GM23338 (cell line): Measurements from ENCODE around the gene SYT9. TPM values are rescaled to one million over a fixed set of nuclear protein-coding genes. Genes with fewer than 3 reads are reported as not detected.

Experiments
- ATAC-seq: fragments of 200-7000 bp; cut with Tn5 transposase; 3 replicates; pipeline ENCODE4 v1.9.1; 2020
- DNase-seq: peaks from one replicate; pipeline ENCODE4 v3.0.0-alpha.2; 2015; ENCODE audit warnings: low spot score
- H2AFZ ChIP-seq: fragments of 200-600 bp; sonication (generic); 2 replicates; pipeline ENCODE4 v1.8.0; 2016; ENCODE audit warnings: antibody characterized with exemption, mild to moderate bottlenecking, moderate library complexity
- H3F3A ChIP-seq: fragments of 200-600 bp; sonication (generic); replicated peaks from 2 replicates; pipeline ENCODE4 v1.8.0; 2017; ENCODE audit warnings: antibody characterized with exemption, mixed run types, low read depth
- H3K27ac ChIP-seq: fragments of 200-600 bp; sonication (generic); 2 replicates; pipeline ENCODE4 v1.6.1; 2016; ENCODE audit warnings: low read depth
- H3K27me3 ChIP-seq: fragments of 200-600 bp; sonication (generic); 2 replicates; pipeline ENCODE4 v1.8.0; 2016; ENCODE audit warnings: mild to moderate bottlenecking, mixed run types, moderate library complexity; ENCODE audit not compliant: insufficient read depth
- H3K36me3 ChIP-seq: fragments of 200-600 bp; sonication (generic); 2 replicates; pipeline ENCODE4 v1.8.0; 2016; ENCODE audit warnings: mild to moderate bottlenecking; ENCODE audit not compliant: insufficient read depth
- H3K4me1 ChIP-seq: fragments of 200-600 bp; sonication (generic); 2 replicates; pipeline ENCODE4 v1.8.0; 2016; ENCODE audit warnings: mild to moderate bottlenecking, moderate library complexity; ENCODE audit not compliant: insufficient read depth
- H3K4me2 ChIP-seq: fragments of 200-600 bp; sonication (generic); 2 replicates; pipeline ENCODE4 v1.7.1; 2017; ENCODE audit warnings: mixed run types
- H3K4me3 ChIP-seq: fragments of 200-600 bp; sonication (generic); 2 replicates; pipeline ENCODE4 v1.6.1; 2016; ENCODE audit warnings: mixed run types
- H3K79me2 ChIP-seq: fragments of 200-600 bp; sonication (generic); replicated peaks from 2 replicates; pipeline ENCODE4 v1.8.0; 2017; ENCODE audit warnings: mild to moderate bottlenecking; ENCODE audit not compliant: insufficient read depth
- H3K9me2 ChIP-seq: fragments of 200-600 bp; sonication (generic); 2 replicates; pipeline ENCODE4 v1.8.0; 2017; ENCODE audit not compliant: insufficient read depth
- H4K20me1 ChIP-seq: fragments of 200-600 bp; sonication (generic); replicated peaks from 2 replicates; pipeline ENCODE4 v1.8.0; 2017; ENCODE audit warnings: mild to moderate bottlenecking; ENCODE audit not compliant: insufficient read depth
- H3K27ac Mint-ChIP-seq: 2 replicates; pipeline ENCODE4 v1.8.0; 2020; ENCODE audit warnings: inconsistent platforms, mild to moderate bottlenecking, moderate library complexity, mixed read lengths
- H3K27me3 Mint-ChIP-seq: 3 replicates; pipeline ENCODE4 v1.8.0; 2022; ENCODE audit warnings: low read depth, mild to moderate bottlenecking, moderate library complexity, mixed read lengths, inconsistent platforms; ENCODE audit not compliant: insufficient read depth, poor library complexity
- H3K36me3 Mint-ChIP-seq: 3 replicates; pipeline ENCODE4 v1.8.0; 2021; ENCODE audit warnings: low read depth, mild to moderate bottlenecking, inconsistent platforms, moderate library complexity, mixed read lengths
- H3K4me1 Mint-ChIP-seq: 3 replicates; pipeline ENCODE4 v1.8.0; 2020; ENCODE audit warnings: mild to moderate bottlenecking, inconsistent platforms, mixed read lengths
- H3K4me3 Mint-ChIP-seq: 3 replicates; pipeline ENCODE4 v1.8.0; 2021; ENCODE audit warnings: moderate library complexity, mild to moderate bottlenecking, inconsistent platforms, mixed read lengths
- H3K9me3 Mint-ChIP-seq: 3 replicates; pipeline ENCODE4 v1.8.0; 2020; ENCODE audit warnings: moderate library complexity, mild to moderate bottlenecking, inconsistent platforms, mixed read lengths
- polyA plus RNA-seq: library from polyadenylated mRNA; unstranded; fragments of >200 nt; fragmentation: Nextera tagmentation; extraction: Ambion mirVana; gene quantifications from 2 replicates; pipeline ENCODE4 v1.2.1, GENCODE V29; 2016
- total RNA-seq: library from RNA; depleted of rRNA; stranded (reverse); fragments of >200 nt; shearing (Covaris generic); gene quantifications from 2 replicates; pipeline ENCODE4 v1.2.3, GENCODE V29; 2014
- TF ChIP-seq, protein P1 (sequence below): IDR thresholded peaks from one replicate; pipeline ENCODE4 v1.6.1; 2018; ENCODE audit warnings: antibody characterized with exemption; ENCODE audit not compliant: unreplicated experiment
- TF ChIP-seq, protein P2 (sequence below): IDR thresholded peaks from 2 replicates; pipeline ENCODE4 v1.6.1; 2016; ENCODE audit warnings: antibody characterized with exemption
- TF ChIP-seq, protein P3 (sequence below), 2 experiments: fragments of 200-600 bp in 1 of 2; sonication (generic) in 1 of 2; conservative IDR thresholded peaks; 2 replicates each; pipeline versions ENCODE4 v1.5.1 to v1.6.1; 2016 to 2017; ENCODE audit warnings: antibody characterized with exemption in 2 of 2, low read depth in 2 of 2, mild to moderate bottlenecking in 2 of 2, moderate library complexity in 1 of 2

The SYT9 gene
- total and polyA plus RNA-seq, 2 experiments from 2014 or later: 0.91 to 2.4 TPM

DNA sequence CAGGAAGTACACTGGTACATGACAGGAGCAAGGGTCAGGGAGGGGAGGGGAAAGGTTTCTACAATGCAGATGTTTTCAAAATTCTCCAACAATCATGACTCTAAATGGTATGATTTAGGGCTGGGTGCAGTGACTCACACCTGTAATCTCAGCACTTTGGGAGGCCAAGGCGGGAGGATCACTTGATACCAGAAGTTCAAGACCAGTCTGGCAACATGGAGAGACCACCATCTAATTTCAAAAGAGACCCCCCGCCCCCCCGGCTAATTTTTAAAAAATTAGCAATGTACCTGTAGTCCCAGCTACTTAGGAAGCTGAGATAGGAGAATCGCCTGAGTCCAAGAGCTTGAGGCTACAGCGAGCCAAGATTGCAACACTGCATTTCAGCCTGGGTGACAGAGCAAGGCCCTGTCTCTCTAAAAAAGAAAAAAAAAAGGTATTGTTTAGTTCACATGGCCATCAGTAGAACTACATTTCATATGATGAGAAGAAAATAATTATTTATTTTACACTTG is 217.7 kb downstream of the SYT9 start (continued):
- TF ChIP-seq, protein P1, sequence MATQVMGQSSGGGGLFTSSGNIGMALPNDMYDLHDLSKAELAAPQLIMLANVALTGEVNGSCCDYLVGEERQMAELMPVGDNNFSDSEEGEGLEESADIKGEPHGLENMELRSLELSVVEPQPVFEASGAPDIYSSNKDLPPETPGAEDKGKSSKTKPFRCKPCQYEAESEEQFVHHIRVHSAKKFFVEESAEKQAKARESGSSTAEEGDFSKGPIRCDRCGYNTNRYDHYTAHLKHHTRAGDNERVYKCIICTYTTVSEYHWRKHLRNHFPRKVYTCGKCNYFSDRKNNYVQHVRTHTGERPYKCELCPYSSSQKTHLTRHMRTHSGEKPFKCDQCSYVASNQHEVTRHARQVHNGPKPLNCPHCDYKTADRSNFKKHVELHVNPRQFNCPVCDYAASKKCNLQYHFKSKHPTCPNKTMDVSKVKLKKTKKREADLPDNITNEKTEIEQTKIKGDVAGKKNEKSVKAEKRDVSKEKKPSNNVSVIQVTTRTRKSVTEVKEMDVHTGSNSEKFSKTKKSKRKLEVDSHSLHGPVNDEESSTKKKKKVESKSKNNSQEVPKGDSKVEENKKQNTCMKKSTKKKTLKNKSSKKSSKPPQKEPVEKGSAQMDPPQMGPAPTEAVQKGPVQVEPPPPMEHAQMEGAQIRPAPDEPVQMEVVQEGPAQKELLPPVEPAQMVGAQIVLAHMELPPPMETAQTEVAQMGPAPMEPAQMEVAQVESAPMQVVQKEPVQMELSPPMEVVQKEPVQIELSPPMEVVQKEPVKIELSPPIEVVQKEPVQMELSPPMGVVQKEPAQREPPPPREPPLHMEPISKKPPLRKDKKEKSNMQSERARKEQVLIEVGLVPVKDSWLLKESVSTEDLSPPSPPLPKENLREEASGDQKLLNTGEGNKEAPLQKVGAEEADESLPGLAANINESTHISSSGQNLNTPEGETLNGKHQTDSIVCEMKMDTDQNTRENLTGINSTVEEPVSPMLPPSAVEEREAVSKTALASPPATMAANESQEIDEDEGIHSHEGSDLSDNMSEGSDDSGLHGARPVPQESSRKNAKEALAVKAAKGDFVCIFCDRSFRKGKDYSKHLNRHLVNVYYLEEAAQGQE: no peak

DNA sequence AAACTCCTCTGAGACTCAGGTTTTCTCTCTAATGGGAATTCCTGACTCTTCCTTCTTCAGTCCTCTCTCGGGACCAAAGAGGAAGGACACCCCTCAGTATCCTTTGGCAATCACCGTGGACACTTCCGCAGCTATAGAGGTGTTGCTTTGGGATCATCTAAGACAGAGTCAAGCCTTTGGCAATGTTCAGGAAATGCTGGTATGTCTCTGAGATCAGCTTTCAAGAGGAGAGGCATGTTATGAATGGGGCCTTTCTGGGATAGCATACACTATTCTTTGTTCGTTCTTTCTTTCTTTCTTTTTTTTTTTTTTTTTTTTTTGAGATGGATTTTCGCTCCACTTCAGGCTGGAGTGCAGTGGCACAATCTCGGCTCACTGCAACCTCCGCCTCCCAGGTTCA is 219.4 kb downstream of the SYT9 start:
- Histone ChIP-seq H2AFZ (no peak overlapping the region), H3F3A (no peaks in the 10 kb centered on the region), H3K79me2 (no peaks in the 10 kb centered on the region), H3K4me1 (no peaks in the 10 kb centered on the region), H3K27ac (no peak overlapping the region), H3K4me3 (no peak overlapping the region), H3K9me2 (peaks cover 5% of the 10 kb centered on the region), H4K20me1 (no peaks in the 10 kb centered on the region), H3K4me2 (no peak overlapping the region), H3K27me3 (no peaks in the 10 kb centered on the region), H3K36me3 (no peaks in the 10 kb centered on the region)
- no peak overlapping the region for H3K27ac Mint-ChIP-seq
- no peaks in the 10 kb centered on the region for H3K9me3 Mint-ChIP-seq
- ATAC-seq: no peak
- no peak for DNase-seq
- H3K27me3 Mint-ChIP-seq: peaks cover 5% of the 10 kb centered on the region
- no peaks in the 10 kb centered on the region for H3K36me3 Mint-ChIP-seq
- no peak overlapping the region for H3K4me3 Mint-ChIP-seq
- H3K4me1 Mint-ChIP-seq: 0 out of 3 replicates have a peak, but pooled peaks cover 4% of the 10 kb centered on the region
- TF ChIP-seq, protein P2, sequence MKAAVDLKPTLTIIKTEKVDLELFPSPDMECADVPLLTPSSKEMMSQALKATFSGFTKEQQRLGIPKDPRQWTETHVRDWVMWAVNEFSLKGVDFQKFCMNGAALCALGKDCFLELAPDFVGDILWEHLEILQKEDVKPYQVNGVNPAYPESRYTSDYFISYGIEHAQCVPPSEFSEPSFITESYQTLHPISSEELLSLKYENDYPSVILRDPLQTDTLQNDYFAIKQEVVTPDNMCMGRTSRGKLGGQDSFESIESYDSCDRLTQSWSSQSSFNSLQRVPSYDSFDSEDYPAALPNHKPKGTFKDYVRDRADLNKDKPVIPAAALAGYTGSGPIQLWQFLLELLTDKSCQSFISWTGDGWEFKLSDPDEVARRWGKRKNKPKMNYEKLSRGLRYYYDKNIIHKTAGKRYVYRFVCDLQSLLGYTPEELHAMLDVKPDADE: no peak
- TF ChIP-seq, protein P3, sequence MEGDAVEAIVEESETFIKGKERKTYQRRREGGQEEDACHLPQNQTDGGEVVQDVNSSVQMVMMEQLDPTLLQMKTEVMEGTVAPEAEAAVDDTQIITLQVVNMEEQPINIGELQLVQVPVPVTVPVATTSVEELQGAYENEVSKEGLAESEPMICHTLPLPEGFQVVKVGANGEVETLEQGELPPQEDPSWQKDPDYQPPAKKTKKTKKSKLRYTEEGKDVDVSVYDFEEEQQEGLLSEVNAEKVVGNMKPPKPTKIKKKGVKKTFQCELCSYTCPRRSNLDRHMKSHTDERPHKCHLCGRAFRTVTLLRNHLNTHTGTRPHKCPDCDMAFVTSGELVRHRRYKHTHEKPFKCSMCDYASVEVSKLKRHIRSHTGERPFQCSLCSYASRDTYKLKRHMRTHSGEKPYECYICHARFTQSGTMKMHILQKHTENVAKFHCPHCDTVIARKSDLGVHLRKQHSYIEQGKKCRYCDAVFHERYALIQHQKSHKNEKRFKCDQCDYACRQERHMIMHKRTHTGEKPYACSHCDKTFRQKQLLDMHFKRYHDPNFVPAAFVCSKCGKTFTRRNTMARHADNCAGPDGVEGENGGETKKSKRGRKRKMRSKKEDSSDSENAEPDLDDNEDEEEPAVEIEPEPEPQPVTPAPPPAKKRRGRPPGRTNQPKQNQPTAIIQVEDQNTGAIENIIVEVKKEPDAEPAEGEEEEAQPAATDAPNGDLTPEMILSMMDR (conservative IDR thresholded peaks at IDR 0.05; ENCODE audit: low read depth in 2 of 2): no peak
- TF ChIP-seq, protein P1: no peak
